K562 (cell line): ENCODE results near the gene TUT4. TPM values are rescaled to one million over a fixed set of nuclear protein-coding genes. Genes with fewer than 3 reads are reported as not detected.

Source experiments
- ATAC-seq: fragments of 200-7000 bp; cut with Tn5 transposase; 3 replicates; pipeline ENCODE4 v1.9.1; 2020; ENCODE audit warnings: moderate library complexity
- BruUV-seq: library from RNA; stranded (reverse); fragments of 400-500 nt; replicated peaks from 2 replicates; lab custom pipeline; 2021; lab: Mats Ljungman, UMichigan
- CTCF ChIA-PET: fragments of 300-600 bp; formaldehyde crosslinking; extraction: SDS; loops from one replicate; lab custom pipeline; 2021; ENCODE audit warnings: low intra/inter-chr PET ratio; lab: Yijun Ruan, JAX
- POLR2A ChIA-PET: fragments of 300-600, 350-650 bp; sonication (Branson Sonifier 250); formaldehyde crosslinking; extraction: SDS; loops from one replicate; lab custom pipeline; 2021; ENCODE audit warnings: antibody characterized with exemption, inconsistent platforms; lab: Yijun Ruan, JAX
- DNase-seq, 4 experiments: peaks; one replicate each; pipeline versions ENCODE4 v3.0.0 to v3.0.0-alpha.2; 2011 to 2018; ENCODE audit warnings: low spot score in 3 of 4, mixed read lengths in 3 of 4; ENCODE audit errors: extremely low read depth in 1 of 4
- FAIRE-seq: peaks from 2 replicates; lab custom pipeline; 2011; peaks lifted over from hg19 to GRCh38; lab: Jason Lieb, UNC
- H2AFZ ChIP-seq: 2 replicates; pipeline ENCODE4 v1.6.0; 2011; ENCODE audit warnings: low read depth, low read length, control low read depth, inconsistent platforms
- H3K27ac ChIP-seq: fragments of 200-600 bp; 3 replicates; pipeline ENCODE4 v1.8.0; 2011; ENCODE audit warnings: low read depth, mild to moderate bottlenecking, control low read depth, inconsistent platforms, low read length, moderate library complexity, mixed read lengths; ENCODE audit errors: extremely low read depth
- H3K27me3 ChIP-seq, 2 experiments: fragments of 300-600 bp in 1 of 2; 2 replicates in 1 of 2; 3 replicates in 1 of 2; pipeline versions ENCODE4 v1.6.0 to v1.8.0; 2011; ENCODE audit warnings: inconsistent platforms in 2 of 2, low read length in 2 of 2, mild to moderate bottlenecking in 1 of 2, mixed read lengths in 1 of 2, moderate library complexity in 1 of 2; ENCODE audit not compliant: control insufficient read depth in 2 of 2, insufficient read depth in 2 of 2
- H3K36me3 ChIP-seq: fragments of 300-600 bp; 3 replicates; pipeline ENCODE4 v1.8.0; 2011; ENCODE audit warnings: mild to moderate bottlenecking, low read length, inconsistent platforms; ENCODE audit not compliant: control insufficient read depth, insufficient read depth
- H3K4me1 ChIP-seq, 2 experiments: fragments of 200-600 bp in 1 of 2; replicated peaks in 1 of 2; 2 replicates in 1 of 2; 3 replicates in 1 of 2; pipeline versions ENCODE4 v1.5.1 to v1.8.0; 2011; ENCODE audit warnings: inconsistent platforms in 2 of 2, low read length in 2 of 2, mild to moderate bottlenecking in 1 of 2, mixed read lengths in 1 of 2, moderate library complexity in 1 of 2; ENCODE audit not compliant: control insufficient read depth in 2 of 2, insufficient read depth in 2 of 2
- H3K4me2 ChIP-seq: 2 replicates; pipeline ENCODE4 v1.6.1; 2011; ENCODE audit warnings: low read length, control low read depth, inconsistent platforms, mixed read lengths; ENCODE audit not compliant: insufficient read depth
- H3K4me3 ChIP-seq: fragments of 200-600 bp; sonication (generic), shearing (Covaris generic); 2 replicates; pipeline ENCODE4 v1.5.1; 2016; ENCODE audit warnings: control low read depth, inconsistent platforms
- H3K79me2 ChIP-seq: fragments of 200-600 bp; 3 replicates; pipeline ENCODE4 v1.8.0; 2011; ENCODE audit warnings: low read length, inconsistent platforms; ENCODE audit not compliant: control insufficient read depth, insufficient read depth
- H3K9ac ChIP-seq, 2 experiments: 2 replicates each; pipeline versions ENCODE4 v1.6.0 to v1.6.1; 2011; ENCODE audit warnings: low read depth in 2 of 2, low read length in 2 of 2, control low read depth in 1 of 2, inconsistent platforms in 1 of 2, mild to moderate bottlenecking in 1 of 2, mixed read lengths in 1 of 2; ENCODE audit not compliant: insufficient read depth in 1 of 2
- H3K9me1 ChIP-seq: one replicate; pipeline ENCODE4 v1.6.0; 2011; ENCODE audit warnings: inconsistent platforms, mild to moderate bottlenecking, low read length, moderate library complexity; ENCODE audit not compliant: control insufficient read depth, insufficient read depth
- H3K9me3 ChIP-seq: replicated peaks from 2 replicates; pipeline ENCODE4 v1.5.1; 2011; ENCODE audit warnings: low read depth, low read length, inconsistent platforms; ENCODE audit not compliant: control insufficient read depth, insufficient read depth
- H4K20me1 ChIP-seq: replicated peaks from 2 replicates; pipeline ENCODE4 v1.6.1; 2011; ENCODE audit warnings: low read length, inconsistent platforms, mixed read lengths; ENCODE audit not compliant: control insufficient read depth, insufficient read depth
- ATF1 ChIP-seq, 2 experiments: fragments of 450-650 bp in 1 of 2; IDR thresholded peaks; 2 replicates each; pipeline ENCODE4 v1.6.1; 2016; ENCODE audit warnings: missing compliant biosample characterization in 1 of 2, missing genetic modification characterization in 1 of 2
- CBX2 ChIP-seq: fragments of 200-600 bp; sonication (generic); IDR thresholded peaks from one replicate; pipeline ENCODE4 v1.6.1; 2012; ENCODE audit warnings: mild to moderate bottlenecking, low read length, inconsistent platforms; ENCODE audit not compliant: insufficient read depth, poor library complexity, severe bottlenecking
- ESRRA ChIP-seq: fragments of 450-650 bp; IDR thresholded peaks from 2 replicates; pipeline ENCODE4 v1.6.1; 2014; ENCODE audit warnings: low read depth, mild to moderate bottlenecking, moderate library complexity, borderline replicate concordance
- FOS ChIP-seq: IDR thresholded peaks from 3 replicates; pipeline ENCODE4 v1.6.1; 2011; ENCODE audit not compliant: insufficient read length; ENCODE audit errors: extremely low read depth
- MNT ChIP-seq, 2 experiments: fragments of 450-650 bp; conservative IDR thresholded peaks; 2 replicates each; pipeline ENCODE4 v1.6.1; 2017; ENCODE audit warnings: mild to moderate bottlenecking in 2 of 2, moderate library complexity in 2 of 2
- ZBTB1 ChIP-seq: sonication (generic); formaldehyde crosslinking; IDR thresholded peaks from 2 replicates; pipeline ENCODE4 v1.8.1; 2023; ENCODE audit warnings: missing genetic modification reagents, low read depth, mild to moderate bottlenecking, borderline replicate concordance
- ZBTB43 ChIP-seq: sonication (generic); formaldehyde crosslinking; IDR thresholded peaks from 2 replicates; pipeline ENCODE4 v1.8.0; 2023; ENCODE audit warnings: mild to moderate bottlenecking, missing genetic modification reagents
- ZFP36 ChIP-seq: fragments of 150-350 bp; IDR thresholded peaks from 2 replicates; pipeline ENCODE4 v1.6.1; 2018; ENCODE audit warnings: low read length, low read depth; ENCODE audit not compliant: partially characterized antibody
- ZNF24 ChIP-seq: fragments of 450-650 bp; IDR thresholded peaks from 2 replicates; pipeline ENCODE4 v1.6.1; 2016
- ZNF830 ChIP-seq: fragments of 250-450 bp; sonication (Bioruptor Pico); IDR thresholded peaks from 2 replicates; pipeline ENCODE4 v1.5.0; 2021; ENCODE audit warnings: mild to moderate bottlenecking
- WGBS: fragments of 100-300 bp; shearing (Covaris generic); methylation state at CpG from one replicate; pipeline ENCODE4 v1.1.6; 2016; ENCODE audit warnings: low coverage, mixed read lengths; ENCODE audit not compliant: insufficient coverage; ENCODE audit errors: missing lambda C conversion rate; 5-methylcytosine and 5-hydroxymethylcytosine counted together
- in situ Hi-C: fragments of 300-500 bp; cut with MboI; formaldehyde crosslinking; loops from 4 replicates; pipeline ENCODE4 v1.15.0; 2018; ENCODE audit warnings: inconsistent platforms, mixed read lengths
- intact Hi-C: fragments of 100-400 bp; cut with micrococcal nuclease; formaldehyde crosslinking; loops from 2 replicates; pipeline ENCODE4 v1.14.2; 2022
- polyA plus RNA-seq, 8 experiments: library from polyadenylated mRNA; depleted of rRNA in 4 of 8; stranded (reverse) in 5 of 8; unstranded in 3 of 8; fragments of >200 nt; fragmentation: Nextera tagmentation in 2 of 8; fragmentation: Illumina TruSeq in 1 of 8; extraction: Ambion mirVana in 2 of 8; extraction: Trizol in 1 of 8; gene quantifications; 2 replicates each; pipeline versions ENCODE4 v1.2.1 to v1.2.3, GENCODE V29; 2011 to 2014; ENCODE audit warnings: inconsistent platforms in 1 of 8, missing spikeins in 1 of 8
- total RNA-seq, 7 experiments: library from RNA; depleted of rRNA in 6 of 7; stranded (reverse); fragments of >200 nt in 6 of 7; fragmentation: Illumina TruSeq in 2 of 7; extraction: Trizol in 2 of 7; gene quantifications; 2 replicates each; pipeline versions ENCODE4 v1.2.1 to v1.2.3, GENCODE V29; 2011 to 2021; ENCODE audit warnings: low replicate concordance in 1 of 7
- TF ChIP-seq, protein P1 (sequence below), 2 experiments: fragments of 450-650 bp; formaldehyde crosslinking in 1 of 2; IDR thresholded peaks; 2 replicates each; pipeline versions ENCODE4 v1.4.0 to v1.6.1; 2014 to 2020; ENCODE audit warnings: mild to moderate bottlenecking in 2 of 2, borderline replicate concordance in 1 of 2, low read depth in 1 of 2

TUT4 gene
- total and polyA plus RNA-seq, 9 of the 15 experiments (the other 6 are each of a cell fraction or from before 2014, with no cell fraction given) = 15.8 to 53.5 (median 36.7) TPM

GRCh38 chr1:52588535-52588934, 35.6 kb upstream of the TUT4 start:
- no peak overlapping the region for H3K4me3 ChIP-seq
- ATAC-seq (peak; percentile 33; the same call in 2 of the 3 replicates), FAIRE-seq (no peak), DNase-seq (no peak)
- H3K27ac ChIP-seq = no peak overlapping the region
- no TSS peak for BruUV-seq
- H3K9me1 ChIP-seq = no peaks in the 10 kb centered on the region
- CTCF ChIA-PET = no interaction called here
- no peaks in the 10 kb centered on the region for H3K27me3 ChIP-seq
- no peaks in the 10 kb centered on the region for H4K20me1 ChIP-seq
- H3K4me2 ChIP-seq = no peak overlapping the region
- in situ Hi-C loops (no loop called here), intact Hi-C loops (no loop called here)
- POLR2A ChIA-PET = interaction anchor here (0.7 to 0.9 kb wide), 2 partner anchors 13 to 18 kb away, joined by 3 read pairs; no protein-coding TSS in a partner anchor
- peak overlapping the region; percentile 74 for H2AFZ ChIP-seq
- no peaks in the 10 kb centered on the region for H3K36me3 ChIP-seq
- 0% methylated on average over 1 of the region's 1 CpG for WGBS
- H3K9ac ChIP-seq = no peak overlapping the region
- no peaks in the 10 kb centered on the region for H3K9me3 ChIP-seq
- H3K79me2 ChIP-seq = no peaks in the 10 kb centered on the region
- no peaks in the 10 kb centered on the region for H3K4me1 ChIP-seq
- TF ChIP-seq, protein P1, sequence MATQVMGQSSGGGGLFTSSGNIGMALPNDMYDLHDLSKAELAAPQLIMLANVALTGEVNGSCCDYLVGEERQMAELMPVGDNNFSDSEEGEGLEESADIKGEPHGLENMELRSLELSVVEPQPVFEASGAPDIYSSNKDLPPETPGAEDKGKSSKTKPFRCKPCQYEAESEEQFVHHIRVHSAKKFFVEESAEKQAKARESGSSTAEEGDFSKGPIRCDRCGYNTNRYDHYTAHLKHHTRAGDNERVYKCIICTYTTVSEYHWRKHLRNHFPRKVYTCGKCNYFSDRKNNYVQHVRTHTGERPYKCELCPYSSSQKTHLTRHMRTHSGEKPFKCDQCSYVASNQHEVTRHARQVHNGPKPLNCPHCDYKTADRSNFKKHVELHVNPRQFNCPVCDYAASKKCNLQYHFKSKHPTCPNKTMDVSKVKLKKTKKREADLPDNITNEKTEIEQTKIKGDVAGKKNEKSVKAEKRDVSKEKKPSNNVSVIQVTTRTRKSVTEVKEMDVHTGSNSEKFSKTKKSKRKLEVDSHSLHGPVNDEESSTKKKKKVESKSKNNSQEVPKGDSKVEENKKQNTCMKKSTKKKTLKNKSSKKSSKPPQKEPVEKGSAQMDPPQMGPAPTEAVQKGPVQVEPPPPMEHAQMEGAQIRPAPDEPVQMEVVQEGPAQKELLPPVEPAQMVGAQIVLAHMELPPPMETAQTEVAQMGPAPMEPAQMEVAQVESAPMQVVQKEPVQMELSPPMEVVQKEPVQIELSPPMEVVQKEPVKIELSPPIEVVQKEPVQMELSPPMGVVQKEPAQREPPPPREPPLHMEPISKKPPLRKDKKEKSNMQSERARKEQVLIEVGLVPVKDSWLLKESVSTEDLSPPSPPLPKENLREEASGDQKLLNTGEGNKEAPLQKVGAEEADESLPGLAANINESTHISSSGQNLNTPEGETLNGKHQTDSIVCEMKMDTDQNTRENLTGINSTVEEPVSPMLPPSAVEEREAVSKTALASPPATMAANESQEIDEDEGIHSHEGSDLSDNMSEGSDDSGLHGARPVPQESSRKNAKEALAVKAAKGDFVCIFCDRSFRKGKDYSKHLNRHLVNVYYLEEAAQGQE (IDR thresholded peaks at IDR 0.05; ENCODE audit: borderline replicate concordance) = no peak
- TF ChIP-seq, protein P1 (CRISPR knock-in tag; IDR thresholded peaks at IDR 0.05; ENCODE audit: low read depth) = no peak
- no peak for TF ChIP-seq ZNF830 (CRISPR knock-in tag)
- 0 out of 4 replicates have a peak, but pooled peaks of 1 of the 2 experiments have one; percentile 19 for TF ChIP-seq MNT (conservative IDR thresholded peaks at IDR 0.05)
- TF ChIP-seq ZBTB43 (CRISPR knock-in tag) = no peak
- TF ChIP-seq ZNF24 = peak; percentile 33; the same call in 1 of the 2 replicates
- no peak for TF ChIP-seq CBX2
- no peak for TF ChIP-seq ZBTB1 (CRISPR knock-in tag)
- TF ChIP-seq ESRRA = peak; percentile 39; the same call in 1 of the 2 replicates
- no peak for TF ChIP-seq ATF1 (CRISPR knock-in tag; IDR thresholded peaks at IDR 0.05)
- TF ChIP-seq ATF1 (tag; IDR thresholded peaks at IDR 0.05) = no peak
- no peak for TF ChIP-seq FOS
- TF ChIP-seq ZFP36 = peak; percentile 97
